TTC549 (cell line): ENCODE results near the gene ZBTB25.
"Not testable (repeated sequence)": the region's sequence is repeated elsewhere in the genome, so short reads cannot be mapped to it uniquely, and the experiment has no call there.

ENCODE experiments used
- FAIRE-seq: peaks from 2 replicates; lab custom pipeline; 2012; peaks lifted over from hg19 to GRCh38; lab: Jason Lieb, UNC

ZBTB25 gene

GRCh38 chr14:64503434-64504309 is at the start of gene ZBTB25:
TSS of gene ZBTB25 (minus strand) at chr14:64503838. CDS start at chr14:64490533, 13,305 bp downstream.
- FAIRE-seq = no peak

- no peak for FAIRE-seq
Observed at GRCh38 chr14:64550621-64551333, 47.1 kb upstream of the ZBTB25 start.

GRCh38 chr14:64549791-64550620 is 46.4 kb upstream of the ZBTB25 start, which contains the start of gene PPP1R36:
TSS of gene PPP1R36 (plus strand) at chr14:64549961. CDS start at chr14:64549998, 37 bp downstream.
- FAIRE-seq = no peak

- FAIRE-seq = no peak
Observed at GRCh38 chr14:64549016-64549415, 45.4 kb upstream of the ZBTB25 start.

GRCh38 chr14:64544607-64545312 is 41.1 kb upstream of the ZBTB25 start:
- FAIRE-seq = no peak

GRCh38 chr14:64542836-64543201 is 39.2 kb upstream of the ZBTB25 start:
- no peak for FAIRE-seq

- FAIRE-seq = no peak
Observed at GRCh38 chr14:64541972-64542835, 38.6 kb upstream of the ZBTB25 start.

GRCh38 chr14:64541261-64541971 is 37.8 kb upstream of the ZBTB25 start:
- no peak for FAIRE-seq

GRCh38 chr14:64540208-64541202 is 36.9 kb upstream of the ZBTB25 start, which contains the start of gene HSPA2:
TSS of gene HSPA2 (plus strand) at chr14:64540741. CDS start at chr14:64540850, 109 bp downstream.
- FAIRE-seq = no peak

GRCh38 chr14:64536488-64537245 is 33.0 kb upstream of the ZBTB25 start:
- no peak for FAIRE-seq

- FAIRE-seq = no peak
Observed at GRCh38 chr14:64531567-64531966, 27.9 kb upstream of the ZBTB25 start.

- FAIRE-seq = no peak
Observed at GRCh38 chr14:64525354-64525753, 21.7 kb upstream of the ZBTB25 start.

GRCh38 chr14:64522591-64523355 is 19.1 kb upstream of the ZBTB25 start:
- no peak for FAIRE-seq

GRCh38 chr14:64520699-64521098 is 17.1 kb upstream of the ZBTB25 start:
- no peak for FAIRE-seq

GRCh38 chr14:64518229-64518628 is 14.6 kb upstream of the ZBTB25 start:
- FAIRE-seq = no peak

GRCh38 chr14:64517667-64518066 is 14.0 kb upstream of the ZBTB25 start:
- FAIRE-seq = not testable (repeated sequence)

GRCh38 chr14:64516969-64517368 is 13.3 kb upstream of the ZBTB25 start:
- no peak for FAIRE-seq
